ENCODE results near the gene SOBP.

Gene SOBP

GRCh38 chr6:107612762-107613415 is 123.0 kb downstream of the SOBP start:
- no peak overlapping the region for H2AFZ ChIP-seq (ENCODE audit: low read depth, low read length)
- no peaks in the 10 kb centered on the region for H3K9me3 ChIP-seq (ENCODE audit: insufficient read depth, low read length, severe bottlenecking)
- no peak overlapping the region for H3K27ac ChIP-seq (ENCODE audit: low read length)
- H3K27me3 ChIP-seq (ENCODE audit: insufficient read depth, low read length, poor library complexity) = no peaks in the 10 kb centered on the region
- H3K9ac ChIP-seq (ENCODE audit: low read depth, low read length) = no peak overlapping the region
- no peaks in the 10 kb centered on the region for H3K36me3 ChIP-seq (ENCODE audit: insufficient read depth, low read length)
- H3K79me2 ChIP-seq (ENCODE audit: insufficient read depth, low read length) = no peaks in the 10 kb centered on the region
- H3K4me1 ChIP-seq (ENCODE audit: insufficient read depth, low read length) = peaks cover 14% of the 10 kb centered on the region
- ATAC-seq (ENCODE audit: insufficient read depth, low read depth) (no peak), DNase-seq (no peak)
- no peak overlapping the region for H3K4me3 ChIP-seq (ENCODE audit: low read depth in 1 of 2, low read length in 2 of 2)
- TF ChIP-seq, protein P1, sequence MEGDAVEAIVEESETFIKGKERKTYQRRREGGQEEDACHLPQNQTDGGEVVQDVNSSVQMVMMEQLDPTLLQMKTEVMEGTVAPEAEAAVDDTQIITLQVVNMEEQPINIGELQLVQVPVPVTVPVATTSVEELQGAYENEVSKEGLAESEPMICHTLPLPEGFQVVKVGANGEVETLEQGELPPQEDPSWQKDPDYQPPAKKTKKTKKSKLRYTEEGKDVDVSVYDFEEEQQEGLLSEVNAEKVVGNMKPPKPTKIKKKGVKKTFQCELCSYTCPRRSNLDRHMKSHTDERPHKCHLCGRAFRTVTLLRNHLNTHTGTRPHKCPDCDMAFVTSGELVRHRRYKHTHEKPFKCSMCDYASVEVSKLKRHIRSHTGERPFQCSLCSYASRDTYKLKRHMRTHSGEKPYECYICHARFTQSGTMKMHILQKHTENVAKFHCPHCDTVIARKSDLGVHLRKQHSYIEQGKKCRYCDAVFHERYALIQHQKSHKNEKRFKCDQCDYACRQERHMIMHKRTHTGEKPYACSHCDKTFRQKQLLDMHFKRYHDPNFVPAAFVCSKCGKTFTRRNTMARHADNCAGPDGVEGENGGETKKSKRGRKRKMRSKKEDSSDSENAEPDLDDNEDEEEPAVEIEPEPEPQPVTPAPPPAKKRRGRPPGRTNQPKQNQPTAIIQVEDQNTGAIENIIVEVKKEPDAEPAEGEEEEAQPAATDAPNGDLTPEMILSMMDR (IDR thresholded peaks at IDR 0.05; ENCODE audit: borderline replicate concordance, extremely low read depth, low read length, poor library complexity, severe bottlenecking) = no peak
- TF ChIP-seq EZH2 (IDR thresholded peaks at IDR 0.05; ENCODE audit: borderline replicate concordance, low read depth, low read length, severe bottlenecking) = no peak
- no peak overlapping the region for H3K4me2 ChIP-seq (ENCODE audit: insufficient read depth, low read length)
- H4K20me1 ChIP-seq (ENCODE audit: insufficient read depth, low read length) = no peaks in the 10 kb centered on the region

- Histone ChIP-seq H3K4me1 (ENCODE audit: insufficient read depth, low read length) (peaks cover 24% of the 10 kb centered on the region), H2AFZ (ENCODE audit: low read depth, low read length) (no peak overlapping the region), H3K36me3 (ENCODE audit: insufficient read depth, low read length) (no peaks in the 10 kb centered on the region), H3K9me3 (ENCODE audit: insufficient read depth, low read length, severe bottlenecking) (no peaks in the 10 kb centered on the region), H3K27me3 (ENCODE audit: insufficient read depth, low read length, poor library complexity) (no peaks in the 10 kb centered on the region), H3K79me2 (ENCODE audit: insufficient read depth, low read length) (no peaks in the 10 kb centered on the region), H3K27ac (ENCODE audit: low read length) (no peak overlapping the region), H3K9ac (ENCODE audit: low read depth, low read length) (no peak overlapping the region), H3K4me2 (ENCODE audit: insufficient read depth, low read length) (no peak overlapping the region), H3K4me3 (ENCODE audit: low read depth in 1 of 2, low read length in 2 of 2) (no peak overlapping the region), H4K20me1 (ENCODE audit: insufficient read depth, low read length) (0 out of 2 replicates have a peak, but pooled peaks cover 3% of the 10 kb centered on the region)
- DNase-seq = no peak
- no peak for ATAC-seq (ENCODE audit: insufficient read depth, low read depth)
- no peak for TF ChIP-seq EZH2 (IDR thresholded peaks at IDR 0.05; ENCODE audit: borderline replicate concordance, low read depth, low read length, severe bottlenecking)
- TF ChIP-seq, protein P1 (IDR thresholded peaks at IDR 0.05; ENCODE audit: borderline replicate concordance, extremely low read depth, low read length, poor library complexity, severe bottlenecking) = no peak
Measured at GRCh38 chr6:107613651-107614379, 123.9 kb downstream of the SOBP start.

- no peak for ATAC-seq (ENCODE audit: insufficient read depth, low read depth)
- 0 out of 2 replicates have a peak, but pooled peaks cover 4% of the 10 kb centered on the region for H4K20me1 ChIP-seq (ENCODE audit: insufficient read depth, low read length)
- no peaks in the 10 kb centered on the region for H3K9me3 ChIP-seq (ENCODE audit: insufficient read depth, low read length, severe bottlenecking)
- peaks cover 31% of the 10 kb centered on the region for H3K4me1 ChIP-seq (ENCODE audit: insufficient read depth, low read length)
- no peak overlapping the region for H3K27ac ChIP-seq (ENCODE audit: low read length)
- no peak overlapping the region for H2AFZ ChIP-seq (ENCODE audit: low read depth, low read length)
- H3K36me3 ChIP-seq (ENCODE audit: insufficient read depth, low read length) = no peaks in the 10 kb centered on the region
- no peak overlapping the region for H3K4me2 ChIP-seq (ENCODE audit: insufficient read depth, low read length)
- no peak overlapping the region for H3K9ac ChIP-seq (ENCODE audit: low read depth, low read length)
- H3K27me3 ChIP-seq (ENCODE audit: insufficient read depth, low read length, poor library complexity) = no peaks in the 10 kb centered on the region
- H3K4me3 ChIP-seq (ENCODE audit: low read depth in 1 of 2, low read length in 2 of 2) = no peak overlapping the region
- TF ChIP-seq, protein P1 (IDR thresholded peaks at IDR 0.05; ENCODE audit: borderline replicate concordance, extremely low read depth, low read length, poor library complexity, severe bottlenecking) = no peak
- TF ChIP-seq EZH2 (IDR thresholded peaks at IDR 0.05; ENCODE audit: borderline replicate concordance, low read depth, low read length, severe bottlenecking) = no peak
- no peak for DNase-seq
- no peaks in the 10 kb centered on the region for H3K79me2 ChIP-seq (ENCODE audit: insufficient read depth, low read length)
Measured at GRCh38 chr6:107614828-107615227, 124.9 kb downstream of the SOBP start.
